HepG2 (cell line): ENCODE measurements around the gene LRRC4. TPM values are rescaled to one million over a fixed set of nuclear protein-coding genes. Genes with fewer than 3 reads are reported as not detected.

Experiments used
- ATAC-seq: fragments of 200-7000 bp; cut with Tn5 transposase; 3 replicates; pipeline ENCODE4 v1.9.1; 2020; ENCODE audit warnings: mild to moderate bottlenecking, moderate library complexity
- BruUV-seq: library from RNA; stranded (reverse); fragments of 400-500 nt; replicated peaks from 2 replicates; lab custom pipeline; 2021; lab: Mats Ljungman, UMichigan
- CTCF ChIA-PET: fragments of 300-600 bp; formaldehyde crosslinking; extraction: SDS; loops from one replicate; lab custom pipeline; 2021; ENCODE audit warnings: low total read pairs, inconsistent platforms, low intra/inter-chr PET ratio; lab: Yijun Ruan, JAX
- POLR2A ChIA-PET: fragments of 350-600 bp; sonication (Branson Sonifier 250); formaldehyde crosslinking; loops from one replicate; lab custom pipeline; 2020; ENCODE audit warnings: antibody characterized with exemption, inconsistent platforms; lab: Yijun Ruan, JAX
- DNase-seq: peaks from one replicate; pipeline ENCODE4 v3.0.0-alpha.2; 2015; ENCODE audit warnings: low spot score
- FAIRE-seq: peaks from 3 replicates; lab custom pipeline; 2011; peaks lifted over from hg19 to GRCh38; lab: Jason Lieb, UNC
- H2AFZ ChIP-seq: one replicate; pipeline ENCODE4 v1.6.1; 2011; ENCODE audit warnings: low read length, inconsistent platforms
- H3K27ac ChIP-seq: fragments of 300-600 bp; 3 replicates; pipeline ENCODE4 v1.8.0; 2011; ENCODE audit warnings: mixed run types, mild to moderate bottlenecking, mixed read lengths, low read length, inconsistent platforms; ENCODE audit not compliant: insufficient read depth; ENCODE audit errors: extremely low read length
- H3K27me3 ChIP-seq, 2 experiments: fragments of 200-600 bp in 1 of 2; 2 replicates in 1 of 2; 3 replicates in 1 of 2; pipeline versions ENCODE4 v1.6.0 to v1.8.0; 2011; ENCODE audit warnings: low read length in 2 of 2, mild to moderate bottlenecking in 2 of 2, moderate library complexity in 2 of 2, inconsistent platforms in 1 of 2; ENCODE audit not compliant: insufficient read depth in 2 of 2, control insufficient read depth in 1 of 2
- H3K36me3 ChIP-seq, 2 experiments: fragments of 200-600 bp in 1 of 2; replicated peaks in 1 of 2; 2 replicates in 1 of 2; 3 replicates in 1 of 2; pipeline versions ENCODE4 v1.5.1 to v1.8.0; 2011; ENCODE audit warnings: low read length in 2 of 2, inconsistent platforms in 1 of 2; ENCODE audit not compliant: insufficient read depth in 2 of 2, control insufficient read depth in 1 of 2
- H3K4me1 ChIP-seq: 2 replicates; pipeline ENCODE4 v1.5.1; 2012; ENCODE audit warnings: low read length, inconsistent platforms; ENCODE audit not compliant: insufficient read depth
- H3K4me2 ChIP-seq: 2 replicates; pipeline ENCODE4 v1.6.0; 2011; ENCODE audit warnings: low read depth, low read length, inconsistent platforms
- H3K4me3 ChIP-seq, 3 experiments: fragments of 200-600 bp in 1 of 3; sonication (generic), shearing (Covaris generic) in 1 of 3; replicated peaks in 1 of 3; 2 replicates each; pipeline ENCODE4 v1.5.1; 2011 to 2016; ENCODE audit warnings: low read length in 3 of 3, inconsistent platforms in 2 of 3, low read depth in 2 of 3, mild to moderate bottlenecking in 2 of 3, control low read depth in 1 of 3, mixed read lengths in 1 of 3; ENCODE audit not compliant: insufficient read depth in 1 of 3
- H3K79me2 ChIP-seq: one replicate; pipeline ENCODE4 v1.6.1; 2011; ENCODE audit warnings: low read length, inconsistent platforms; ENCODE audit not compliant: insufficient read depth
- H3K9ac ChIP-seq: 2 replicates; pipeline ENCODE4 v1.6.0; 2011; ENCODE audit warnings: mild to moderate bottlenecking, low read depth, low read length, inconsistent platforms; ENCODE audit not compliant: insufficient read depth
- H3K9me3 ChIP-seq: 2 replicates; pipeline ENCODE4 v1.5.1; 2012; ENCODE audit warnings: mild to moderate bottlenecking, low read length
- H4K20me1 ChIP-seq: 2 replicates; pipeline ENCODE4 v1.6.0; 2011; ENCODE audit warnings: inconsistent platforms, mild to moderate bottlenecking, low read length, moderate library complexity; ENCODE audit not compliant: insufficient read depth
- FOXP4 ChIP-seq: sonication (generic); formaldehyde crosslinking; IDR thresholded peaks from 2 replicates; pipeline ENCODE4 v1.4.0; 2020; ENCODE audit warnings: missing genetic modification reagents
- KIAA2018 ChIP-seq: sonication (generic); formaldehyde crosslinking; IDR thresholded peaks from 2 replicates; pipeline ENCODE4 v1.5.0; 2020; ENCODE audit warnings: mild to moderate bottlenecking, missing genetic modification reagents, borderline replicate concordance
- KLF15 ChIP-seq: sonication (generic); formaldehyde crosslinking; IDR thresholded peaks from 2 replicates; pipeline ENCODE4 v1.8.1; 2023; ENCODE audit warnings: borderline replicate concordance, mild to moderate bottlenecking, inconsistent platforms, missing genetic modification reagents, mixed read lengths
- MXD1 ChIP-seq: sonication (generic); formaldehyde crosslinking; IDR thresholded peaks from 2 replicates; pipeline ENCODE4 v1.4.0; 2020; ENCODE audit warnings: mild to moderate bottlenecking, missing genetic modification reagents
- SP5 ChIP-seq: IDR thresholded peaks from 2 replicates; pipeline ENCODE4 v1.6.1; 2016; ENCODE audit warnings: low read depth, borderline replicate concordance
- ZNF563 ChIP-seq: sonication (generic); formaldehyde crosslinking; IDR thresholded peaks from 2 replicates; pipeline ENCODE4 v1.8.0; 2022; ENCODE audit warnings: mild to moderate bottlenecking, moderate library complexity, missing genetic modification reagents
- WGBS: methylation state at CpG from one replicate; pipeline ENCODE4 v1.1.6; 2017; ENCODE audit warnings: low lambda C conversion rate; 5-methylcytosine and 5-hydroxymethylcytosine counted together
- in situ Hi-C: cut with HindIII; loops from 2 replicates; pipeline ENCODE4 v1.10.0; 2017; ENCODE audit warnings: low pct_unique_long_range_greater_than_20kb; ENCODE audit not compliant: extremely low pct_ligation_motif_present
- intact Hi-C: fragments of 100-400 bp; cut with micrococcal nuclease; formaldehyde crosslinking; loops from one replicate; pipeline ENCODE4 v1.10.0; 2022; ENCODE audit not compliant: unreplicated experiment
- polyA plus RNA-seq, 8 experiments: library from polyadenylated mRNA; depleted of rRNA in 3 of 8; stranded (reverse) in 7 of 8; unstranded in 1 of 8; fragments of >200 nt; fragmentation: Illumina TruSeq in 4 of 8; extraction: Trizol in 4 of 8; gene quantifications; 2 replicates each; pipeline versions ENCODE4 v1.2.1 to v1.2.3, GENCODE V29; 2011 to 2016; ENCODE audit warnings: low read depth in 4 of 8, missing spikeins in 1 of 8, mixed read lengths in 1 of 8; ENCODE audit not compliant: insufficient read depth in 1 of 8
- total RNA-seq, 5 experiments: library from RNA; depleted of rRNA; stranded (reverse); fragments of >200 nt; fragmentation: Illumina TruSeq; extraction: Trizol; gene quantifications; 2 replicates each; pipeline ENCODE4 v1.2.3, GENCODE V29; 2016; ENCODE audit warnings: low read depth in 1 of 5

LRRC4 gene
- total and polyA plus RNA-seq, 2 of the 13 experiments (the other 11 are each of a cell fraction or from before 2014, with no cell fraction given): not detected

- Histone ChIP-seq H3K4me1 (no peaks in the 10 kb centered on the region), H3K9ac (no peak overlapping the region), H3K9me3 (no peaks in the 10 kb centered on the region), H3K27ac (no peak overlapping the region), H3K36me3 (peaks cover 9 to 40% of the 10 kb centered on the region in 2 experiments; a peak in 4 of 5 replicates), H3K4me3 (no peak overlapping the region), H3K79me2 (no peaks in the 10 kb centered on the region), H3K27me3 (no peaks in the 10 kb centered on the region), H3K4me2 (no peak overlapping the region), H4K20me1 (0 out of 2 replicates have a peak, but pooled peaks cover 2% of the 10 kb centered on the region), H2AFZ (no peak overlapping the region)
- ChIA-PET CTCF (no interaction called here), POLR2A (no interaction called here)
- intact Hi-C loops: no loop called here
- no peak for ATAC-seq
- no peak for DNase-seq
- in situ Hi-C loops: no loop called here
- no TSS peak for BruUV-seq
- WGBS: 94% methylated on average over 5 of the region's 5 CpGs
- no peak for FAIRE-seq
- no peak for TF ChIP-seq ZNF563 (CRISPR knock-in tag)
- no peak for TF ChIP-seq MXD1 (CRISPR knock-in tag)
- no peak for TF ChIP-seq SP5 (CRISPR knock-in tag)
- TF ChIP-seq FOXP4: no peak
- no peak for TF ChIP-seq KLF15 (CRISPR knock-in tag)
- TF ChIP-seq KIAA2018: no peak
Observed at GRCh38 chr7:128067983-128068382, 36.7 kb upstream of the LRRC4 start.
